ENCODE data around the gene COL28A1.

The COL28A1 gene

GRCh38 chr7:7557252-7557651 is 21.6 kb upstream of the COL28A1 start:
- FAIRE-seq = no peak

GRCh38 chr7:7556852-7557251 is 21.2 kb upstream of the COL28A1 start:
- DNase-seq (ENCODE audit: insufficient read length) (no peak), FAIRE-seq (no peak)
- TF ChIP-seq POLR2AphosphoS5 (IDR thresholded peaks at IDR 0.05; ENCODE audit: low read depth, low read length) (no peak), TAF1 (IDR thresholded peaks at IDR 0.05; ENCODE audit: borderline replicate concordance, low read depth, low read length) (no peak), POLR2A (IDR thresholded peaks at IDR 0.05; ENCODE audit: low read depth, low read length) (no peak)

More at GRCh38 chr7:7557252-7557651, 21.6 kb upstream of the COL28A1 start:
- no peak for DNase-seq (ENCODE audit: insufficient read length)
- TF ChIP-seq TAF1 (IDR thresholded peaks at IDR 0.05; ENCODE audit: borderline replicate concordance, low read depth, low read length) (no peak), POLR2A (IDR thresholded peaks at IDR 0.05; ENCODE audit: low read depth, low read length) (no peak)

GRCh38 chr7:7554649-7555575 is 19.2 kb upstream of the COL28A1 start:
- DNase-seq (ENCODE audit: insufficient read length) (no peak), FAIRE-seq (no peak)
- TF ChIP-seq TAF1 (IDR thresholded peaks at IDR 0.05; ENCODE audit: borderline replicate concordance, low read depth, low read length) = no peak
- TF ChIP-seq POLR2A (IDR thresholded peaks at IDR 0.05; ENCODE audit: low read depth, low read length) = no peak
- no peak for TF ChIP-seq POLR2AphosphoS5 (IDR thresholded peaks at IDR 0.05; ENCODE audit: low read depth, low read length)

GRCh38 chr7:7554021-7554432 is 18.4 kb upstream of the COL28A1 start:
- TF ChIP-seq TAF1 (IDR thresholded peaks at IDR 0.05; ENCODE audit: borderline replicate concordance, low read depth, low read length) = no peak
- TF ChIP-seq POLR2AphosphoS5 (IDR thresholded peaks at IDR 0.05; ENCODE audit: low read depth, low read length) = no peak
- no peak for TF ChIP-seq POLR2A (IDR thresholded peaks at IDR 0.05; ENCODE audit: low read depth, low read length)
- FAIRE-seq (no peak), DNase-seq (ENCODE audit: insufficient read length) (no peak)

GRCh38 chr7:7553386-7553785 is 17.7 kb upstream of the COL28A1 start:
- TF ChIP-seq TAF1 (IDR thresholded peaks at IDR 0.05; ENCODE audit: borderline replicate concordance, low read depth, low read length) (no peak), POLR2A (IDR thresholded peaks at IDR 0.05; ENCODE audit: low read depth, low read length) (no peak), POLR2AphosphoS5 (IDR thresholded peaks at IDR 0.05; ENCODE audit: low read depth, low read length) (no peak)
- FAIRE-seq (no peak), DNase-seq (ENCODE audit: insufficient read length) (no peak)

GRCh38 chr7:7552199-7552598 is 16.5 kb upstream of the COL28A1 start:
- DNase-seq (ENCODE audit: insufficient read length) (no peak), FAIRE-seq (no peak)
- TF ChIP-seq POLR2AphosphoS5 (IDR thresholded peaks at IDR 0.05; ENCODE audit: low read depth, low read length) (no peak), TAF1 (IDR thresholded peaks at IDR 0.05; ENCODE audit: borderline replicate concordance, low read depth, low read length) (no peak), POLR2A (IDR thresholded peaks at IDR 0.05; ENCODE audit: low read depth, low read length) (no peak)

GRCh38 chr7:7550663-7551062 is 15.0 kb upstream of the COL28A1 start:
- TF ChIP-seq POLR2AphosphoS5 (IDR thresholded peaks at IDR 0.05; ENCODE audit: low read depth, low read length) = no peak
- no peak for TF ChIP-seq POLR2A (IDR thresholded peaks at IDR 0.05; ENCODE audit: low read depth, low read length)
- TF ChIP-seq TAF1 (IDR thresholded peaks at IDR 0.05; ENCODE audit: borderline replicate concordance, low read depth, low read length) = no peak
- no peak for FAIRE-seq
- DNase-seq (ENCODE audit: insufficient read length) = no peak

- FAIRE-seq (no peak), DNase-seq (ENCODE audit: insufficient read length) (no peak)
- TF ChIP-seq TAF1 (IDR thresholded peaks at IDR 0.05; ENCODE audit: borderline replicate concordance, low read depth, low read length) (no peak), POLR2A (IDR thresholded peaks at IDR 0.05; ENCODE audit: low read depth, low read length) (no peak), POLR2AphosphoS5 (IDR thresholded peaks at IDR 0.05; ENCODE audit: low read depth, low read length) (no peak)
These were observed 12.7 kb upstream of the COL28A1 start for GRCh38 chr7:7548407-7548806.

GRCh38 chr7:7542251-7542835 is 6.7 kb upstream of the COL28A1 start:
- FAIRE-seq = no peak
- TF ChIP-seq POLR2A (IDR thresholded peaks at IDR 0.05; ENCODE audit: low read depth, low read length) (no peak), TAF1 (IDR thresholded peaks at IDR 0.05; ENCODE audit: borderline replicate concordance, low read depth, low read length) (no peak), POLR2AphosphoS5 (IDR thresholded peaks at IDR 0.05; ENCODE audit: low read depth, low read length) (no peak)
- DNase-seq (ENCODE audit: insufficient read length) = no peak

GRCh38 chr7:7539711-7540110 is 4.0 kb upstream of the COL28A1 start:
- DNase-seq (ENCODE audit: insufficient read length) (no peak), FAIRE-seq (no peak)
- TF ChIP-seq POLR2A (IDR thresholded peaks at IDR 0.05; ENCODE audit: low read depth, low read length) (no peak), TAF1 (IDR thresholded peaks at IDR 0.05; ENCODE audit: borderline replicate concordance, low read depth, low read length) (no peak), POLR2AphosphoS5 (IDR thresholded peaks at IDR 0.05; ENCODE audit: low read depth, low read length) (no peak)

- DNase-seq (ENCODE audit: insufficient read length) = no peak
- no peak for FAIRE-seq
- TF ChIP-seq POLR2AphosphoS5 (IDR thresholded peaks at IDR 0.05; ENCODE audit: low read depth, low read length) (no peak), POLR2A (IDR thresholded peaks at IDR 0.05; ENCODE audit: low read depth, low read length) (no peak), TAF1 (IDR thresholded peaks at IDR 0.05; ENCODE audit: borderline replicate concordance, low read depth, low read length) (no peak)
These were observed 3.5 kb upstream of the COL28A1 start for GRCh38 chr7:7539152-7539551.

- TF ChIP-seq POLR2A (IDR thresholded peaks at IDR 0.05; ENCODE audit: low read depth, low read length) (no peak), POLR2AphosphoS5 (IDR thresholded peaks at IDR 0.05; ENCODE audit: low read depth, low read length) (no peak), TAF1 (IDR thresholded peaks at IDR 0.05; ENCODE audit: borderline replicate concordance, low read depth, low read length) (no peak)
- FAIRE-seq = no peak
- no peak for DNase-seq (ENCODE audit: insufficient read length)
These were observed 2.0 kb upstream of the COL28A1 start for GRCh38 chr7:7537711-7538110.

Measured in GM12892 (cell line).